Nephron progenitor cell (in vitro differentiated cells): ENCODE measurements around the gene GRM1.

ENCODE experiments used
- DNase-seq: peaks from one replicate; pipeline ENCODE4 v3.0.0; 2021
- H3K27ac Mint-ChIP-seq: 2 replicates; pipeline ENCODE4 v1.8.0; 2021; ENCODE audit warnings: mild to moderate bottlenecking, moderate library complexity, mixed read lengths
- H3K27me3 Mint-ChIP-seq: 2 replicates; pipeline ENCODE4 v1.8.0; 2021; ENCODE audit warnings: mild to moderate bottlenecking, low read depth, mixed read lengths; ENCODE audit not compliant: poor library complexity
- H3K36me3 Mint-ChIP-seq: 2 replicates; pipeline ENCODE4 v1.8.0; 2021; ENCODE audit warnings: low read depth, mixed read lengths
- H3K4me1 Mint-ChIP-seq: 2 replicates; pipeline ENCODE4 v1.8.0; 2021; ENCODE audit warnings: mixed read lengths
- H3K4me3 Mint-ChIP-seq: 2 replicates; pipeline ENCODE4 v1.8.0; 2021; ENCODE audit warnings: mild to moderate bottlenecking, moderate library complexity, mixed read lengths
- H3K9me3 Mint-ChIP-seq: 2 replicates; pipeline ENCODE4 v1.8.0; 2021; ENCODE audit warnings: mild to moderate bottlenecking, moderate library complexity, mixed read lengths
- CTCF ChIP-seq: fragments of 200-600 bp; sonication (generic); IDR thresholded peaks from 2 replicates; pipeline ENCODE4 v1.5.0; 2021; ENCODE audit warnings: antibody characterized with exemption

GRM1 gene

GRCh38 chr6:146359131-146359530 is 330.3 kb downstream of the GRM1 start:
- H3K4me3 Mint-ChIP-seq = no peak overlapping the region
- no peak for DNase-seq
- no peak overlapping the region for H3K27ac Mint-ChIP-seq
- H3K36me3 Mint-ChIP-seq = no peaks in the 10 kb centered on the region
- H3K4me1 Mint-ChIP-seq = peaks cover 12% of the 10 kb centered on the region
- H3K9me3 Mint-ChIP-seq = no peaks in the 10 kb centered on the region
- TF ChIP-seq CTCF = no peak
- H3K27me3 Mint-ChIP-seq = no peaks in the 10 kb centered on the region

DNA sequence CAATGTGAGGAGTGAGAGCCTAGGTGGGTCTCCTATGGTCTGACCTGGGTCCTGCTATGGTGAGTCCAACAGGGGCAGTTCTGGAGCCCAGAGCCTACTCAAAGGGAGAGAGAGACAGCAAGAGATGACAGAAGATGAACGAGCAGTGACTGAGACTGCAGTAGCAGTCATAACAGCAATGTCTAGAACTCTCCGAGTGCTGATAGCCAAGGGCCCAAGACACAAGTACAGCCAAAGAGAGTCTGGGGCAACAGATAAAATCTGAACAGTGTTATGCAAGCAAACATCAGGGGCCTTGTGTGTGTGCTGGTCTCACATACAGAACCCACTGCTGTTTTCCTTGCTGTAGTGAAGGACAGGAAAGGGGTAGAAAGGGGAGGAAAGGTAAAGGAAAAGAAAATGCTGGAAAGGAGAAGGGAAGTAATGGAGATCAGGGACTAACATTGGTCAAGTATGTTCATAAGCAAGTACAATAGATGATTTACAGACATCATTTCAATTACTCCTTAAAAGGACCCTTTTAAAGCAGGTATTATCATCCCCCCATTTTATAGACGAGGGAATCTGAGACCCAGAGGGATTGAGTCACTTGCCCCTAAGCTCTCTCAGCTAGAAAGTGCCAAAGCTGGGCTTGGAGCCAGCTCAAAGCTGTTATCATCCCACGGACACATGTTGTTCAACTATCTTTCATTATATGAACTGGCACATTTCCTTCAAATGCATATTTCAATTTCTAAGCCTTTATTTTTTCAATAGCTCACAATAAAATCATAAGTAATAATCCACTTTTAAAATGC is 332.5 kb downstream of the GRM1 start:
- no peak overlapping the region for H3K4me3 Mint-ChIP-seq
- H3K9me3 Mint-ChIP-seq = no peaks in the 10 kb centered on the region
- no peaks in the 10 kb centered on the region for H3K36me3 Mint-ChIP-seq
- no peak for TF ChIP-seq CTCF
- H3K27ac Mint-ChIP-seq = no peak overlapping the region
- no peak for DNase-seq
- H3K27me3 Mint-ChIP-seq = no peaks in the 10 kb centered on the region
- peaks cover 6% of the 10 kb centered on the region for H3K4me1 Mint-ChIP-seq

- Mint-ChIP-seq H3K4me1 (peaks cover 6% of the 10 kb centered on the region), H3K27me3 (no peaks in the 10 kb centered on the region), H3K9me3 (no peaks in the 10 kb centered on the region), H3K36me3 (no peaks in the 10 kb centered on the region), H3K4me3 (no peak overlapping the region), H3K27ac (no peak overlapping the region)
- no peak for DNase-seq
- no peak for TF ChIP-seq CTCF
Observed at GRCh38 chr6:146363838-146364607, 335.2 kb downstream of the GRM1 start.

DNA sequence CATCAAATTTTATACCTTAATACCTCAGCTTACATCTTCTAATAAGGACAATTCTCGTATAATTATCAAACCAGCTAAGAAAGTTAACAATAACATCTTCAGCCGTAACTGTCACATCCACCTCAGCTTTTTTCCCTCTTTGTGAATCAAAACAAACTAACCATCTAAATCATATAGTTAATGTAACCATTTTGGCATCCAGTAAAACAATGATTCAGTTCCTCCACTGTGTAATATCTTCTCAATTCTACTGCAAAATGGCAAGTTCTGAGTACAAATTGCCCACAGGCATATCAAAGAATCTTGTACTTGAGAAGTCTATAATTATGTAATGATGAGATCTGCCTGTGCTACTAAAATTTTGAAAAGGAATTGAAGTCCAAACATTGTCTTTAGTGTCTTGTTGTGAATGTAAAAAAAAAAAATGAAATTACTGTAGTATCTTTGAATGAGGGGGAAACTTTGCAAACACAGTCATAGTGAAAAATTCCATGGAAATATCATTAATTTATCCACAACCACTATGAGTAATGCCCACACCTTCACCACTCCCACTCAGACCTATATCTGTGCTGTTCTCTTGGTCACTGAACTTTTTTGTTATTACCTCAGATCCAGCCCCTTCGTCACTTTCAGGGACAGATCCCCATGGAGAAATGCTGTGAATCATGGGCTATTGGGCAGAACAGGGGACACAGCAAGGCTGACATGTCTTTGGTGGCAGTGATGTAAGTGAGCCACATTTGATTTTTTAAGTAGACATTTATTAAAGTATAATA is 336.1 kb downstream of the GRM1 start:
- no peaks in the 10 kb centered on the region for H3K9me3 Mint-ChIP-seq
- no peak overlapping the region for H3K27ac Mint-ChIP-seq
- no peak for DNase-seq
- no peak for TF ChIP-seq CTCF
- H3K4me3 Mint-ChIP-seq = no peak overlapping the region
- peaks cover 6% of the 10 kb centered on the region for H3K4me1 Mint-ChIP-seq
- no peaks in the 10 kb centered on the region for H3K27me3 Mint-ChIP-seq
- H3K36me3 Mint-ChIP-seq = no peaks in the 10 kb centered on the region

- Mint-ChIP-seq H3K4me1 (no peaks in the 10 kb centered on the region), H3K27me3 (no peaks in the 10 kb centered on the region), H3K27ac (no peak overlapping the region), H3K4me3 (no peak overlapping the region), H3K36me3 (no peaks in the 10 kb centered on the region), H3K9me3 (peaks cover under 1% of the 10 kb centered on the region)
- no peak for DNase-seq
- TF ChIP-seq CTCF = no peak
Observed at GRCh38 chr6:146367061-146367460, 338.2 kb downstream of the GRM1 start.
